Measurements from ENCODE around the gene MOB1B.

The MOB1B gene

GRCh38 chr4:71004281-71004851 lies 102.2 kb downstream of the MOB1B start:
- TF ChIP-seq NFIC (IDR thresholded peaks at IDR 0.05) (no peak), RAD21 (IDR thresholded peaks at IDR 0.05; ENCODE audit: low read depth) (no peak), CREB1 (IDR thresholded peaks at IDR 0.05; ENCODE audit: low read depth) (no peak), YY1 (IDR thresholded peaks at IDR 0.05; ENCODE audit: low read depth) (no peak), TAF1 (IDR thresholded peaks at IDR 0.05; ENCODE audit: low read depth) (no peak), EP300 (IDR thresholded peaks at IDR 0.05; ENCODE audit: borderline replicate concordance) (no peak), EGR1 (IDR thresholded peaks at IDR 0.05) (no peak), REST (IDR thresholded peaks at IDR 0.05; ENCODE audit: low read depth) (no peak), USF1 (IDR thresholded peaks at IDR 0.05) (no peak)

- no peak for TF ChIP-seq YY1 (IDR thresholded peaks at IDR 0.05; ENCODE audit: low read depth)
- no peak for TF ChIP-seq ZBTB7A (IDR thresholded peaks at IDR 0.05; ENCODE audit: low read depth)
- TF ChIP-seq TCF12 (IDR thresholded peaks at IDR 0.05; ENCODE audit: low read depth): no peak
- TF ChIP-seq REST (IDR thresholded peaks at IDR 0.05; ENCODE audit: low read depth): no peak
- TF ChIP-seq EGR1 (IDR thresholded peaks at IDR 0.05): no peak
- no peak for TF ChIP-seq EP300 (IDR thresholded peaks at IDR 0.05; ENCODE audit: borderline replicate concordance)
- no peak for TF ChIP-seq FOXM1 (IDR thresholded peaks at IDR 0.05; ENCODE audit: borderline replicate concordance, low read depth)
- TF ChIP-seq USF1 (IDR thresholded peaks at IDR 0.05): no peak
- no peak for TF ChIP-seq TAF1 (IDR thresholded peaks at IDR 0.05; ENCODE audit: low read depth)
- no peak for TF ChIP-seq CREB1 (IDR thresholded peaks at IDR 0.05; ENCODE audit: low read depth)
- TF ChIP-seq TEAD4 (IDR thresholded peaks at IDR 0.05): no peak
- TF ChIP-seq RAD21 (IDR thresholded peaks at IDR 0.05; ENCODE audit: low read depth): no peak
- no peak for TF ChIP-seq MAX (IDR thresholded peaks at IDR 0.05)
- TF ChIP-seq CEBPB (IDR thresholded peaks at IDR 0.05): no peak
- TF ChIP-seq NFIC (IDR thresholded peaks at IDR 0.05): no peak
Measured at GRCh38 chr4:71006203-71006907, 104.2 kb downstream of the MOB1B start.

DNA sequence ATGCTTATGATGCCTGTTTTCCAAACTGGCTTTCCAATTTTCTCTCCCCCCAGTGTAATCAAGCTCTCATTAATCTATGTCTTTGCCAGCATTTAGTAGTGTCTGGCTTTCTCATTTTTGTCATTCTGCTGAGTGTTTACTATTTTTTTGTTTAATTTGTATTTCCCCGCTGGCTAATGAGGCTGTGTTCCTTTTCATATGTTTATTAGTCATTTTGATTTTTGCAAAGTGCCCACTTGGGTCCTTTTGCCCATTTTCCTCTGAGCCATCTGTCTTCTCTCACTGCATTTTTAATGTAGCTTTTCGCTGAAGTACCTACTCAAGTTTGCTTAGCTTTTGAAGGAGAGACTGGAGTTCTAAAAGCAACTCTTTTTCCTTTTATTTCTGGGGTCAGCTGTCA lies 106.0 kb downstream of the MOB1B start:
- TF ChIP-seq TCF12 (IDR thresholded peaks at IDR 0.05; ENCODE audit: low read depth): no peak
- no peak for TF ChIP-seq CEBPB (IDR thresholded peaks at IDR 0.05)
- no peak for TF ChIP-seq EGR1 (IDR thresholded peaks at IDR 0.05)
- TF ChIP-seq YY1 (IDR thresholded peaks at IDR 0.05; ENCODE audit: low read depth): no peak
- no peak for TF ChIP-seq TEAD4 (IDR thresholded peaks at IDR 0.05)
- no peak for TF ChIP-seq NFIC (IDR thresholded peaks at IDR 0.05)
- TF ChIP-seq REST (IDR thresholded peaks at IDR 0.05; ENCODE audit: low read depth): no peak
- no peak for TF ChIP-seq USF1 (IDR thresholded peaks at IDR 0.05)
- no peak for TF ChIP-seq TAF1 (IDR thresholded peaks at IDR 0.05; ENCODE audit: low read depth)
- no peak for TF ChIP-seq ZBTB7A (IDR thresholded peaks at IDR 0.05; ENCODE audit: low read depth)
- TF ChIP-seq FOXM1 (IDR thresholded peaks at IDR 0.05; ENCODE audit: borderline replicate concordance, low read depth): no peak
- TF ChIP-seq CREB1 (IDR thresholded peaks at IDR 0.05; ENCODE audit: low read depth): no peak
- TF ChIP-seq RAD21 (IDR thresholded peaks at IDR 0.05; ENCODE audit: low read depth): no peak
- no peak for TF ChIP-seq MAX (IDR thresholded peaks at IDR 0.05)
- no peak for TF ChIP-seq EP300 (IDR thresholded peaks at IDR 0.05; ENCODE audit: borderline replicate concordance)
